Neural progenitor cell (in vitro differentiated cells): ENCODE data around the gene DNAH10.

Source experiments
- EZH2 ChIP-seq: fragments of 200-600 bp; sonication (generic); IDR thresholded peaks from 2 replicates; pipeline ENCODE4 v1.6.1; 2017; ENCODE audit warnings: antibody characterized with exemption, mild to moderate bottlenecking, moderate library complexity
- TF ChIP-seq, protein P1 (sequence below): fragments of 200-600 bp; sonication (generic); IDR thresholded peaks from 2 replicates; pipeline ENCODE4 v1.5.1; 2017; ENCODE audit warnings: antibody characterized with exemption, mild to moderate bottlenecking

- no peak for TF ChIP-seq EZH2
- TF ChIP-seq, protein P1, sequence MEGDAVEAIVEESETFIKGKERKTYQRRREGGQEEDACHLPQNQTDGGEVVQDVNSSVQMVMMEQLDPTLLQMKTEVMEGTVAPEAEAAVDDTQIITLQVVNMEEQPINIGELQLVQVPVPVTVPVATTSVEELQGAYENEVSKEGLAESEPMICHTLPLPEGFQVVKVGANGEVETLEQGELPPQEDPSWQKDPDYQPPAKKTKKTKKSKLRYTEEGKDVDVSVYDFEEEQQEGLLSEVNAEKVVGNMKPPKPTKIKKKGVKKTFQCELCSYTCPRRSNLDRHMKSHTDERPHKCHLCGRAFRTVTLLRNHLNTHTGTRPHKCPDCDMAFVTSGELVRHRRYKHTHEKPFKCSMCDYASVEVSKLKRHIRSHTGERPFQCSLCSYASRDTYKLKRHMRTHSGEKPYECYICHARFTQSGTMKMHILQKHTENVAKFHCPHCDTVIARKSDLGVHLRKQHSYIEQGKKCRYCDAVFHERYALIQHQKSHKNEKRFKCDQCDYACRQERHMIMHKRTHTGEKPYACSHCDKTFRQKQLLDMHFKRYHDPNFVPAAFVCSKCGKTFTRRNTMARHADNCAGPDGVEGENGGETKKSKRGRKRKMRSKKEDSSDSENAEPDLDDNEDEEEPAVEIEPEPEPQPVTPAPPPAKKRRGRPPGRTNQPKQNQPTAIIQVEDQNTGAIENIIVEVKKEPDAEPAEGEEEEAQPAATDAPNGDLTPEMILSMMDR, result no peak
Measured at GRCh38 chr12:123830675-123831074, 68.6 kb downstream of the DNAH10 start.
